ENCODE results near the gene TMEM273. TPM values are rescaled to one million over a fixed set of nuclear protein-coding genes. Genes with fewer than 3 reads are reported as not detected.
A peak's percentile ranks its signal among the peaks of the same experiment; 100 is the strongest.
"Not testable (repeated sequence)": the region's sequence is repeated elsewhere in the genome, so short reads cannot be mapped to it uniquely, and the experiment has no call there.

TMEM273 gene
- total RNA-seq, 4 donors from 2014 or later = 0.76 to 20.6 (median 7.1) TPM

DNA sequence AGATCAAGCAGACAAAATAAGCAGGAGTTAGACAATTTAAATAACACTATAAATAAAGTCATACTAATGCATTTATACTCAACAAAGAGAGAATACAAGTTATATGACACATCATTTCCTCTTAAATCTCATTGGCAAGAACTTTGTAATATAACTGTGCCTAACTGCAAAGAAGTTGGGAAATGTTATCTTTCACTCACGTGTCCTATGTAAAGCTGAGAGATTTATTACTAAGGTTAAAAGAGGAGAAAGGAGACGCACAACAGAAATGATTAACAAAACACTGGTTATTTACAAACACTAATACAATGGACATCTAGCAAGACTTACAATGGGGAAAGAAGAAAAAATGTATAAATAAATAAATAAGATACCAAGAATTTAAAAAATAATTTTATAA lies 12.7 kb upstream of the TMEM273 start:
- H3K27ac ChIP-seq = no peak overlapping the region
- intact Hi-C loops (cut with DNase I) = no loop called here
- 28 to 37% methylated on average over 2 of the region's 2 CpGs for WGBS, 2 donors
- TF ChIP-seq CTCF (IDR thresholded peaks at IDR 0.05) = no peak
- no peak for TF ChIP-seq POLR2A (IDR thresholded peaks at IDR 0.05)
- no peaks in the 10 kb centered on the region for H3K4me1 ChIP-seq
- H3K4me3 ChIP-seq = no peak overlapping the region
- no peaks in the 10 kb centered on the region for H3K36me3 ChIP-seq
- peaks cover 0 to 8% (median 0%) of the 10 kb centered on the region in 4 donors for H3K27me3 ChIP-seq
- no peaks in the 10 kb centered on the region for H3K9me3 ChIP-seq
- no peak for DNase-seq

- TF ChIP-seq CTCF (IDR thresholded peaks at IDR 0.05) = no peak
- no peak for TF ChIP-seq POLR2A (IDR thresholded peaks at IDR 0.05)
- H3K4me1 ChIP-seq = no peaks in the 10 kb centered on the region
- H3K9me3 ChIP-seq = no peaks in the 10 kb centered on the region
- WGBS, 2 donors = 83 to 89% methylated on average over 5 of the region's 6 CpGs
- H3K4me3 ChIP-seq = no peak overlapping the region
- no peak overlapping the region for H3K27ac ChIP-seq
- H3K27me3 ChIP-seq = peaks cover 0 to 8% (median 0%) of the 10 kb centered on the region in 4 donors
- no peak for DNase-seq
- no peaks in the 10 kb centered on the region for H3K36me3 ChIP-seq
- intact Hi-C loops (cut with DNase I) = no loop called here
Observed at GRCh38 chr10:49197171-49197570, 9.0 kb upstream of the TMEM273 start.

DNA sequence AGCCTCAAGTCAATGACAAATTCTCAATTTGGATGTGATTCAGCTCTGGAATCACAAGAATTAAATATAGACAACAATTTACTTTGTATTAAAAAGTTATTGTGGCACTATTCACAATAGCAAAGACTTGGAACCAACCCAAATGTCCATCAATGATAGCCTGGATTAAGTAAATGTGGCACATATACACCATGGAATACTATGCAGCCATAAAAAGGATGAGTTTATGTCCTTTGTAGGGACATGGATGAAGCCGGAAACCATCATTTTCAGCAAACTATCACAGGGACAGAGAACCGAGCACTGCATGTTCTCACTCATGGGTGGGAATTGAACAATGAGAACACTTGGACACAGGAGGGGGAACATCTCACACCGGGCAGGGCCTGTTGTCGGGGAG lies 7.7 kb upstream of the TMEM273 start:
- DNase-seq; intact Hi-C loops (cut with DNase I): not testable (repeated sequence)
- 89 to 93% methylated on average over 4 of the region's 4 CpGs for WGBS, 2 donors

GRCh38 chr10:49194212-49194920 lies 6.2 kb upstream of the TMEM273 start:
- H3K9me3 ChIP-seq = no peaks in the 10 kb centered on the region
- no peak for TF ChIP-seq POLR2A (IDR thresholded peaks at IDR 0.05)
- TF ChIP-seq CTCF (IDR thresholded peaks at IDR 0.05) = no peak
- intact Hi-C loops (cut with DNase I) = no loop called here
- H3K36me3 ChIP-seq = no peaks in the 10 kb centered on the region
- H3K4me3 ChIP-seq = no peak overlapping the region
- H3K27me3 ChIP-seq = peaks cover 0 to 8% (median 0%) of the 10 kb centered on the region in 4 donors
- 52 to 56% methylated on average over 8 of the region's 8 CpGs for WGBS, 2 donors
- H3K4me1 ChIP-seq = peaks cover 0 to 7% (median 6%) of the 10 kb centered on the region in 3 donors
- peak overlapping the region in 2 of 4 donors; percentile 14 to 60 for H3K27ac ChIP-seq
- no peak for DNase-seq

More for the DNA sequence above, 7.7 kb upstream of the TMEM273 start:
- not testable (repeated sequence) for H3K36me3 ChIP-seq, H3K27me3 ChIP-seq, H3K4me1 ChIP-seq, H3K4me3 ChIP-seq, H3K27ac ChIP-seq, H3K9me3 ChIP-seq

- TF ChIP-seq POLR2A (IDR thresholded peaks at IDR 0.05) (no peak), CTCF (IDR thresholded peaks at IDR 0.05) (no peak)
- 63 to 78% methylated on average over 1 of the region's 1 CpG for WGBS, 2 donors
- H3K4me1 ChIP-seq = peaks cover 0 to 33% (median 21%) of the 10 kb centered on the region in 3 donors
- no peaks in the 10 kb centered on the region for H3K36me3 ChIP-seq
- no peak overlapping the region for H3K4me3 ChIP-seq
- H3K9me3 ChIP-seq = no peaks in the 10 kb centered on the region
- peak overlapping the region in 1 of 4 donors; percentile 82 for H3K27ac ChIP-seq
- DNase-seq = no peak
- H3K27me3 ChIP-seq = no peaks in the 10 kb centered on the region
- intact Hi-C loops (cut with DNase I) = no loop called here
Observed at GRCh38 chr10:49191349-49191748, 3.2 kb upstream of the TMEM273 start.

Measured in esophagus squamous epithelium (tissue), 5 donors.